Fibroblast of lung (primary cell): ENCODE data around the gene PPFIBP1. TPM values are rescaled to one million over a fixed set of nuclear protein-coding genes. Genes with fewer than 3 reads are reported as not detected.

Experiments used
- DNase-seq, 2 donors: peaks; one replicate each; pipeline versions ENCODE4 v3.0.0 to v3.0.0-alpha.2; 2010; ENCODE audit warnings: low read depth in 2 of 2
- H2AFZ ChIP-seq: 2 replicates; pipeline ENCODE4 v1.5.1; 2012; ENCODE audit warnings: low read length, control low read depth, inconsistent platforms
- H3K27ac ChIP-seq: 2 replicates; pipeline ENCODE4 v1.5.1; 2011; ENCODE audit warnings: low read length, control low read depth; ENCODE audit not compliant: insufficient read depth
- H3K27me3 ChIP-seq: 2 replicates; pipeline ENCODE4 v1.5.1; 2011; ENCODE audit warnings: mild to moderate bottlenecking, low read length; ENCODE audit not compliant: control insufficient read depth, insufficient read depth
- H3K36me3 ChIP-seq: 2 replicates; pipeline ENCODE4 v1.5.1; 2011; ENCODE audit warnings: low read length; ENCODE audit not compliant: control insufficient read depth, insufficient read depth
- H3K4me1 ChIP-seq: 2 replicates; pipeline ENCODE4 v1.5.1; 2011; ENCODE audit warnings: low read length; ENCODE audit not compliant: control insufficient read depth, insufficient read depth; ENCODE audit errors: extremely low read depth
- H3K4me2 ChIP-seq: 2 replicates; pipeline ENCODE4 v1.5.1; 2011; ENCODE audit warnings: low read length, control low read depth; ENCODE audit not compliant: insufficient read depth; ENCODE audit errors: extremely low read depth
- H3K4me3 ChIP-seq, 4 experiments: fragments of 200-600 bp in 1 of 4; sonication (generic) in 1 of 4; replicated peaks in 1 of 4; 2 replicates each; pipeline ENCODE4 v1.5.1; 2011 to 2016; ENCODE audit warnings: low read length in 4 of 4, low read depth in 3 of 4, mild to moderate bottlenecking in 3 of 4, control low read depth in 2 of 4, inconsistent platforms in 1 of 4, mixed read lengths in 1 of 4; ENCODE audit not compliant: insufficient read depth in 1 of 4; ENCODE audit errors: control extremely low read depth in 1 of 4
- H3K79me2 ChIP-seq: 2 replicates; pipeline ENCODE4 v1.5.1; 2012; ENCODE audit warnings: mild to moderate bottlenecking, low read length, inconsistent platforms; ENCODE audit not compliant: control insufficient read depth, insufficient read depth
- H3K9ac ChIP-seq: 2 replicates; pipeline ENCODE4 v1.5.1; 2011; ENCODE audit warnings: mild to moderate bottlenecking, low read length, control low read depth; ENCODE audit not compliant: insufficient read depth
- H3K9me3 ChIP-seq: 2 replicates; pipeline ENCODE4 v1.5.1; 2012; ENCODE audit warnings: low read depth, low read length; ENCODE audit not compliant: control insufficient read depth, insufficient read depth
- H4K20me1 ChIP-seq: 2 replicates; pipeline ENCODE4 v1.5.1; 2011; ENCODE audit warnings: low read length; ENCODE audit not compliant: control insufficient read depth, insufficient read depth; ENCODE audit errors: extremely low read depth
- CTCF ChIP-seq, 2 donors: IDR thresholded peaks in 1 of 2; conservative IDR thresholded peaks in 1 of 2; 1 replicate in 1 of 2; 2 replicates in 1 of 2; pipeline ENCODE4 v1.5.1; 2011 to 2012; ENCODE audit warnings: low read length in 2 of 2, control low read depth in 1 of 2, inconsistent platforms in 1 of 2, low read depth in 1 of 2, mild to moderate bottlenecking in 1 of 2
- EZH2 ChIP-seq: IDR thresholded peaks from 2 replicates; pipeline ENCODE4 v1.5.1; 2012; ENCODE audit warnings: low read length, control low read depth, mild to moderate bottlenecking; ENCODE audit errors: missing control alignments
- polyA plus RNA-seq, 2 donors: library from polyadenylated mRNA; depleted of rRNA in 1 of 2; stranded (reverse) in 1 of 2; unstranded in 1 of 2; fragments of >200 nt; gene quantifications; 2 replicates each; pipeline ENCODE4 v1.2.1, GENCODE V29; 2011 to 2012; ENCODE audit warnings: missing spikeins in 1 of 2
- total RNA-seq: library from RNA; depleted of rRNA; stranded (reverse); fragments of >200 nt; gene quantifications from 2 replicates; pipeline ENCODE4 v1.2.1, GENCODE V29; 2014

PPFIBP1 gene
- total and polyA plus RNA-seq, 2 donors (not counting 1 experiment from before 2014, with no cell fraction given) = 65.1 to 93.0 TPM

GRCh38 chr12:27685274-27685673, 161.3 kb downstream of the PPFIBP1 start:
- no peak for DNase-seq
- Histone ChIP-seq H3K9me3 (no peaks in the 10 kb centered on the region), H3K4me2 (no peak overlapping the region), H3K9ac (no peak overlapping the region), H3K79me2 (no peaks in the 10 kb centered on the region), H3K27me3 (no peaks in the 10 kb centered on the region), H4K20me1 (no peaks in the 10 kb centered on the region), H3K27ac (no peak overlapping the region), H2AFZ (no peak overlapping the region), H3K4me3 (no peak overlapping the region), H3K36me3 (peaks cover 16% of the 10 kb centered on the region), H3K4me1 (no peaks in the 10 kb centered on the region)
- TF ChIP-seq CTCF (conservative IDR thresholded peaks at IDR 0.05 in 1 of 2, IDR thresholded peaks at IDR 0.05 in 1 of 2; ENCODE audit: low read depth in 1 of 2, low read length in 2 of 2) (no peak), EZH2 (no peak)

- H3K79me2 ChIP-seq = no peaks in the 10 kb centered on the region
- no peak overlapping the region for H3K4me2 ChIP-seq
- H3K27ac ChIP-seq = no peak overlapping the region
- no peak overlapping the region for H3K4me3 ChIP-seq
- no peaks in the 10 kb centered on the region for H3K4me1 ChIP-seq
- H3K36me3 ChIP-seq = peaks cover 16% of the 10 kb centered on the region
- DNase-seq = no peak
- no peaks in the 10 kb centered on the region for H4K20me1 ChIP-seq
- no peaks in the 10 kb centered on the region for H3K27me3 ChIP-seq
- H2AFZ ChIP-seq = no peak overlapping the region
- no peak for TF ChIP-seq EZH2
- no peak for TF ChIP-seq CTCF (conservative IDR thresholded peaks at IDR 0.05 in 1 of 2, IDR thresholded peaks at IDR 0.05 in 1 of 2; ENCODE audit: low read depth in 1 of 2, low read length in 2 of 2)
- no peaks in the 10 kb centered on the region for H3K9me3 ChIP-seq
- no peak overlapping the region for H3K9ac ChIP-seq
These were observed 162.1 kb downstream of the PPFIBP1 start for GRCh38 chr12:27686147-27686546.

GRCh38 chr12:27688671-27689070, 164.7 kb downstream of the PPFIBP1 start:
- Histone ChIP-seq H3K4me3 (no peak overlapping the region), H3K36me3 (peaks cover 14% of the 10 kb centered on the region), H4K20me1 (no peaks in the 10 kb centered on the region), H2AFZ (no peak overlapping the region), H3K27me3 (no peaks in the 10 kb centered on the region), H3K79me2 (no peaks in the 10 kb centered on the region), H3K9me3 (no peaks in the 10 kb centered on the region), H3K27ac (no peak overlapping the region), H3K4me1 (no peaks in the 10 kb centered on the region), H3K9ac (no peak overlapping the region), H3K4me2 (no peak overlapping the region)
- DNase-seq = no peak
- TF ChIP-seq CTCF (conservative IDR thresholded peaks at IDR 0.05 in 1 of 2, IDR thresholded peaks at IDR 0.05 in 1 of 2; ENCODE audit: low read depth in 1 of 2, low read length in 2 of 2) (no peak), EZH2 (no peak)
